Keratinocyte (primary cell): ENCODE measurements around the gene MCRS1. TPM values are rescaled to one million over a fixed set of nuclear protein-coding genes. Genes with fewer than 3 reads are reported as not detected.
A peak's percentile ranks its signal among the peaks of the same experiment; 100 is the strongest.

ENCODE experiments used
- DNase-seq: peaks from one replicate; pipeline ENCODE4 v3.0.0-alpha.2; 2011; ENCODE audit warnings: low read depth, missing footprints, low spot score
- FAIRE-seq: peaks from 2 replicates; lab custom pipeline; 2011; peaks lifted over from hg19 to GRCh38; lab: Jason Lieb, UNC
- H2AFZ ChIP-seq: 2 replicates; pipeline ENCODE4 v1.6.0; 2012; ENCODE audit warnings: low read length, control low read depth, inconsistent platforms; ENCODE audit not compliant: control insufficient read depth
- H3K27ac ChIP-seq: 2 replicates; pipeline ENCODE4 v1.5.1; 2011; ENCODE audit warnings: low read length; ENCODE audit not compliant: control insufficient read depth, insufficient read depth
- H3K27me3 ChIP-seq: 3 replicates; pipeline ENCODE4 v1.6.0; 2011; ENCODE audit warnings: low read length; ENCODE audit not compliant: control insufficient read depth, insufficient read depth; ENCODE audit errors: extremely low read depth
- H3K36me3 ChIP-seq, 2 experiments: 2 replicates in 1 of 2; 3 replicates in 1 of 2; pipeline ENCODE4 v1.5.1; 2011; ENCODE audit warnings: low read length in 2 of 2, mild to moderate bottlenecking in 1 of 2; ENCODE audit not compliant: control insufficient read depth in 2 of 2, insufficient read depth in 2 of 2; ENCODE audit errors: extremely low read depth in 1 of 2
- H3K4me1 ChIP-seq: 3 replicates; pipeline ENCODE4 v1.5.1; 2011; ENCODE audit warnings: low read length; ENCODE audit not compliant: control insufficient read depth, insufficient read depth; ENCODE audit errors: extremely low read depth
- H3K4me2 ChIP-seq: 3 replicates; pipeline ENCODE4 v1.6.0; 2011; ENCODE audit warnings: low read depth, low read length; ENCODE audit not compliant: control insufficient read depth, insufficient read depth; ENCODE audit errors: extremely low read depth
- H3K4me3 ChIP-seq, 3 experiments: fragments of 200-600 bp in 1 of 3; sonication (generic) in 1 of 3; 2 replicates in 2 of 3; 3 replicates in 1 of 3; pipeline ENCODE4 v1.5.1; 2011 to 2016; ENCODE audit warnings: low read length in 3 of 3, mild to moderate bottlenecking in 3 of 3, control low read depth in 2 of 3, inconsistent platforms in 1 of 3, low read depth in 1 of 3, mixed read lengths in 1 of 3, mixed run types in 1 of 3, moderate library complexity in 1 of 3; ENCODE audit not compliant: control insufficient read depth in 2 of 3, insufficient read depth in 2 of 3; ENCODE audit errors: extremely low read depth in 1 of 3
- H3K79me2 ChIP-seq: 2 replicates; pipeline ENCODE4 v1.6.0; 2012; ENCODE audit warnings: low read length; ENCODE audit not compliant: control insufficient read depth, insufficient read depth
- H3K9ac ChIP-seq: 3 replicates; pipeline ENCODE4 v1.6.0; 2011; ENCODE audit warnings: low read length; ENCODE audit not compliant: control insufficient read depth, insufficient read depth; ENCODE audit errors: extremely low read depth
- H3K9me1 ChIP-seq: 3 replicates; pipeline ENCODE4 v1.6.0; 2011; ENCODE audit warnings: low read length; ENCODE audit not compliant: control insufficient read depth, insufficient read depth; ENCODE audit errors: extremely low read depth
- H3K9me3 ChIP-seq: 2 replicates; pipeline ENCODE4 v1.5.1; 2012; ENCODE audit warnings: low read depth, low read length; ENCODE audit not compliant: control insufficient read depth
- H4K20me1 ChIP-seq: 3 replicates; pipeline ENCODE4 v1.6.0; 2011; ENCODE audit warnings: low read length; ENCODE audit not compliant: control insufficient read depth, insufficient read depth; ENCODE audit errors: extremely low read depth
- CTCF ChIP-seq, 3 experiments: IDR thresholded peaks in 1 of 3; conservative IDR thresholded peaks in 1 of 3; optimal IDR thresholded peaks in 1 of 3; 2 replicates in 2 of 3; 3 replicates in 1 of 3; pipeline versions ENCODE3 to v1.5.1; 2011; ENCODE audit warnings: low read length in 3 of 3, mild to moderate bottlenecking in 3 of 3, moderate library complexity in 2 of 3, control low read depth in 1 of 3, inconsistent platforms in 1 of 3; ENCODE audit not compliant: insufficient read depth in 2 of 3; ENCODE audit errors: extremely low read depth in 1 of 3
- EZH2 ChIP-seq: IDR thresholded peaks from one replicate; pipeline ENCODE4 v1.6.1; 2012; ENCODE audit warnings: inconsistent platforms, mild to moderate bottlenecking, low read length, moderate library complexity
- dilution Hi-C: fragments of 300-500 bp; cut with MboI; formaldehyde crosslinking; loops from one replicate; pipeline ENCODE4 v1.7.0; 2020; ENCODE audit warnings: low sequenced_read_pairs; ENCODE audit not compliant: extremely low pct_ligation_motif_present
- polyA plus RNA-seq, 5 experiments: library from polyadenylated mRNA; depleted of rRNA in 3 of 5; stranded (reverse) in 3 of 5; stranded (forward) in 1 of 5; unstranded in 1 of 5; fragments of >200 nt; gene quantifications; 1 replicate in 1 of 5; 2 replicates in 3 of 5; 3 replicates in 1 of 5; pipeline versions ENCODE4 v1.2.1 to v1.2.3, GENCODE V29; 2011 to 2012; ENCODE audit warnings: missing spikeins in 2 of 5, low read depth in 1 of 5, low replicate concordance in 1 of 5

The MCRS1 gene
- polyA plus RNA-seq, 1 donor (not counting 4 experiments of a cell fraction or from before 2014, with no cell fraction given), result 40.7 TPM

- peaks cover 19% of the 10 kb centered on the region for H3K4me1 ChIP-seq
- H3K9ac ChIP-seq, result no peak overlapping the region
- dilution Hi-C loops, result no loop called here
- H3K9me1 ChIP-seq, result no peaks in the 10 kb centered on the region
- H3K4me2 ChIP-seq, result no peak overlapping the region
- H3K27ac ChIP-seq, result no peak overlapping the region
- no peaks in the 10 kb centered on the region for H3K79me2 ChIP-seq
- H3K27me3 ChIP-seq, result peaks cover 51% of the 10 kb centered on the region
- FAIRE-seq (no peak), DNase-seq (no peak)
- H4K20me1 ChIP-seq, result no peaks in the 10 kb centered on the region
- TF ChIP-seq EZH2 (no peak), CTCF (optimal IDR thresholded peaks at IDR 0.05 in 1 of 3, IDR thresholded peaks at IDR 0.05 in 1 of 3, conservative IDR thresholded peaks at IDR 0.05 in 1 of 3; ENCODE audit: extremely low read depth in 1 of 3, insufficient read depth in 2 of 3, low read length in 3 of 3) (no peak)
- H3K4me3 ChIP-seq, result no peak overlapping the region
- peaks cover 3 to 5% of the 10 kb centered on the region in 2 experiments for H3K36me3 ChIP-seq
- no peaks in the 10 kb centered on the region for H3K9me3 ChIP-seq
- H2AFZ ChIP-seq, result no peak overlapping the region
Measured at GRCh38 chr12:49552899-49553298, 15.0 kb downstream of the MCRS1 start.

GRCh38 chr12:49552425-49552824, 15.5 kb downstream of the MCRS1 start:
- dilution Hi-C loops, result no loop called here
- no peak overlapping the region for H2AFZ ChIP-seq
- FAIRE-seq, result no peak

More at GRCh38 chr12:49552425-49552824, 15.5 kb downstream of the MCRS1 start:
- Histone ChIP-seq H3K9me3 (no peaks in the 10 kb centered on the region), H3K79me2 (no peaks in the 10 kb centered on the region), H3K27me3 (peaks cover 54% of the 10 kb centered on the region), H3K27ac (no peak overlapping the region), H3K4me3 (no peak overlapping the region), H4K20me1 (no peaks in the 10 kb centered on the region), H3K9ac (no peak overlapping the region), H3K9me1 (peaks cover 2% of the 10 kb centered on the region), H3K4me1 (peaks cover 24% of the 10 kb centered on the region), H3K4me2 (no peak overlapping the region), H3K36me3 (peaks cover 2 to 5% of the 10 kb centered on the region in 2 experiments)
- no peak for TF ChIP-seq CTCF (optimal IDR thresholded peaks at IDR 0.05 in 1 of 3, IDR thresholded peaks at IDR 0.05 in 1 of 3, conservative IDR thresholded peaks at IDR 0.05 in 1 of 3; ENCODE audit: extremely low read depth in 1 of 3, insufficient read depth in 2 of 3, low read length in 3 of 3)
- TF ChIP-seq EZH2, result peak; percentile 41
- no peak for DNase-seq
